Measurements from ENCODE around the gene SEMA4G.

Gene SEMA4G

GRCh38 chr10:100988166-100988565 is 18.9 kb downstream of the SEMA4G start:
- no peak for DNase-seq

DNA sequence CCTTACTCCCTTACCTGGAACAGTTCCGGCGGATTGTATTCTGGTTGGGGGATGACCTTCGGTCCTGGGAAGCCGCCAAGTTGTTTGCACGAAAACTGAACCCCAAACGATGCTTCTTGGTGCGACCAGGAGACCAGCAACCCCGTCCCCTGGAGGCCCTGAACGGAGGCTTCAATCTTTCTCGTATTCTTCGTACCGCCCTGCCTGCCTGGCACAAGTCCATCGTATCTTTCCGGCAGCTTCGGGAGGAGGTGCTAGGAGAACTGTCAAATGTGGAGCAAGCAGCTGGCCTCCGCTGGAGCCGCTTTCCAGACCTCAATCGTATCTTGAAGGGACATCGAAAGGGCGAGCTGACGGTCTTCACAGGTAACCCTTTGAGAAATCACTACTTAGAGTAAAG is 19.8 kb downstream of the SEMA4G start:
- DNase-seq, result no peak

DNA sequence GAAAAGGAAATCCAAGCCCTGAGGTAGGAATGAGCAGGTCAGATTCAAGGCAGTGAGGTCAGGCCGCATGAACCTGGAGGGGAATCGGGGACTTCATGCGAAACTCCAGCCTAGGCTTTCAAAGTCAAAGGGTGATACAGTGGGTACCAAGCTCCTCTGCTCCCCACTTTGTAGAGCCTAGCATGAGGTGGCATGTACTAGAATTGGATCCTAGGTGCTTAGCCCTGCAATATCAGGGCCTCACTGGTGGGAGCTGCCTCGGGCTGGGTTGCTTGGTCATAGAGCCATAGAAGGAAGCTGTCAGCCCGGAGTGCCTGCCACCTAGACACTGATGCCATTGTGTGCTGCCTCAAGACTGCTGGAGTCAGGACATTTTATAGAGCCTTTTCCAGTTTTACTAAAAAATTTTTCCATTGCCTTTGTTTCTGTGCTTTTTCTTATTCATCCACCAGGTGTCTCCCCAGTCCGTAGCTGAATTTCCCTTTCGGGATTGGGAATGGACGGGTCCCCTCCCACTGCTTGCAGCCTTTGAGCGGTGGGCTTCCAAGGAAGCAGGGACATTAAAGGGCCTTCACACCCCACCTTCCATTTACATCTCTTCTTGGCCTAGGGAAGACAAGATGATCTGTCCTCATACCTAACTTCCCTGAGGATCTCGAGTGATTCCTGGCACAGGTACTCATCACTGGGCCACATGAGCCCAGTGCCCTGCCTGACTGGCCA is 24.8 kb downstream of the SEMA4G start:
- DNase-seq, result peak; percentile 64

DNA sequence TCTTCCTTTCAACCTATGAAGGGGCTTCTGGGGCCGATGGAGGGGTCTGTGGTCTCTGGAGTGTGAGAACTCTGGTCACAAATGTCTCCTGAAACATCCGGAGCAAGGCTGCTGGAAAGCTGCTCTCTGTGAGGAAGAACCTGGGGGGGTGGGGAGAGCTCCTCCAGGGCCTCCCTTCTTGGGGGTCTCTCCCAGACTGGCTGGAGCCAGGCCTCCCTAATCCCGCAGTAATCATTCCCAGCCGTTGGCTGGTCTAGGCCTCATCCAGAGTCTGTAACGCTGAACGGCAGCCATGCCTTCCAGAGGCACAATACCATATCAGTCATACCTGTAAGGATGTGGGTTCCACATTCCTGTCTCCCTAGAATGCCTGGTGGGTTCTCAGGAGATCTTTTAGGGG is 25.9 kb downstream of the SEMA4G start:
- no peak for DNase-seq

GRCh38 chr10:100996678-100997359 is 27.5 kb downstream of the SEMA4G start:
- DNase-seq, result no peak

DNA sequence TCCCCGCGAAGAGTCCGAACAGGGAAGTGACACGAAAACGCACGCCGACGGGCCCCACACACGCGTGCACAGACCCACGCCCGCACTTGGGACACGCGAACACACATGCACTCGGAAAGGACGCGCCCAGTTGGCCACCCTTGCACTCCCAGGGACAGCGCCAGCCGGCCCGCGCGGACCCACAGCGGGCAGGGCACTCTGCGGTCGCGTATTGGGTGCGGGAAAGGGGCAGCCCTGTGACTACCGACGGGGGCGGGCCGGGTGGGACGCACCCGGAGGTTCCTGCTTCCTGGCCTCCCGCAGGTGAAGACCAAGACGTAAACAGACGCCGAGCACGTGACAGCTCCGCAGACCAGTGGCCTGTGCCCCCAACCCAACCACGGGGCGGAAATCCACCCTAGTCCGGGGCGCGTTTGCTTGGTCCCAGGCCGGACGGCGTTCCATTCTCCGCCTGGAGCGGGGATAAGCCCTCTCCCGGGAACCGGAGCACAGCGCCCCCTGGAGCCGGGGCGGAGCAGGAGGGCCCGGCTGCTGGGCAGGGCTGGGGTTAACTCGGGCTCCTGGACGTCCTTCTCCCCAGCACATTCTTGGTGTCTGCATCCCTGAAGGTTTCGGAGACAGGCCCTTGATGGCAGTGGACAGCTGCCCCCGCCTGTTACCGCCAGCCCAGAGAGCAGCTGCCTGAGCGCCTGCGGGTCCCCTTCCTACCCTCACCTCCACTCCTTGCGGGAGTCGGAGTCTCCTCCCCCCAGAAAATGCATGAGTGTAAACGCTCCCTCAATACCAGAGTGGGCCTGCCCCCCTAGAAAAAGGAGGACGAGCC is 28.3 kb downstream of the SEMA4G start:
- peak; percentile 81 for DNase-seq

DNA sequence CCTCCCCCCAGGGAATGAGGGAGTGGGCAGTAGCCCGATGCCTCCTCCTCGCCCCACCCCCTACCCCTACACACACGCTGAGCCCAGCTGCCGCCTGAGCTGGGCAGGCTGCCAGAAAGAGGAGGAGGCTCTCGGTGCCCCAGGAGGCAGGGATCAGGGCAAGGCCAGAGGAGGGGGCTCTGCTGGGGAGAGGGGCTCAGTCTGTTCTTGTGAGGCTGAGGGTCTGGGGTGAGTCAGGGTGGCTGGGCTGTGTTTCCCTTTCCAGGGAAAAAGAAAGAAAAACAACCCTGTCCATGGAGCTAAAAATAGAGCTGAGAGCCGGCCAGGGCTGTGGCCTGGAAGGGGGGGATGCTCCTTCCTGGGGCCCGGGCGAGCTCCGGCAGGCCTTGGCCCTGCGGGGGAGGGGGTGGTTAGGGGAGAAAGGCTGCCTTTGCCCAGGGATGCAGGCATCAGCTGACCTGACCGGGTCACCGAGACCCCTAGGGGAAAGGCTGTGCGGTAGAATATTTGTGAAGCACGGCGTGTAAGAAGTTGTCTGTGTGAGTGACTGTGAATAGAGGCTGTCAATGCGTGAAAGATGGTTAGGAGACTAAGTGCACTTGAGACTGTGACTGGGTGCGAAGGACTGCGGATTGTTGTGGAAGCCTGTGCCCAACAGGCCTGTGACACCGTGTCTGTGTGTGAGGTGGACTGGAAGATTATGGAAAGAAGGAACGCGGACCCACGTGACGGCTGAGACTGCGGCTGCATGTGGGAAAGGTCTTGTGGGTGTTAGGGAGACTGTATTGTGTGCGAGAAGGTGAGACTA is 29.1 kb downstream of the SEMA4G start:
- DNase-seq, result peak; percentile 93

- DNase-seq, result peak; percentile 81
Measured at GRCh38 chr10:100998991-100999741, 29.9 kb downstream of the SEMA4G start.

- DNase-seq, result no peak
Measured at GRCh38 chr10:100999742-101000126, 30.4 kb downstream of the SEMA4G start, which contains the start of gene LZTS2. Gene LZTS2, plus strand, starts transcription at chr10:100999808. Its CDS starts 2,731 bp downstream, at chr10:101002539.

GRCh38 chr10:101000127-101000914 is 31.0 kb downstream of the SEMA4G start:
- DNase-seq, result no peak

GRCh38 chr10:101000915-101001658 is 31.8 kb downstream of the SEMA4G start:
- DNase-seq, result peak; percentile 79

DNA sequence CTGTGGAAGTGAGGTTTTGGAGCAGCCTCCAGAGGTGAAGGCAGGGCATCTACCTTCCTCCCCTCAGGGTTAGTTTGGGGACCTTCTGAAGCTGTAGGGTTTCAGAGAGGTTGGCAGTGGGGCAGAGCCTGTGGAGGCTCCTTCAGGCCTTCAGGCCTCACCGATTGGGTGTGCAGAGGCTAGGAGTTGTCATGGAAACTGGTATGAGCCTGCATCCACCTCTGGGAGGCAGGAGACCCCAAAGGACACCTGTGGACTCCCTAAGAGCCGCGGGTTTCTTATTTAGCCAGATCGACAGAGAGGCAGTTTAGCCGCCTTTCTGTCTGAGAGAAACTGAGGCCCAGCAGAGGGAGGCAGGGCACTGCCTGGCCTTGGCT is 32.3 kb downstream of the SEMA4G start:
- no peak for DNase-seq

GRCh38 chr10:101002456-101002855 is 33.2 kb downstream of the SEMA4G start:
- DNase-seq, result no peak

DNA sequence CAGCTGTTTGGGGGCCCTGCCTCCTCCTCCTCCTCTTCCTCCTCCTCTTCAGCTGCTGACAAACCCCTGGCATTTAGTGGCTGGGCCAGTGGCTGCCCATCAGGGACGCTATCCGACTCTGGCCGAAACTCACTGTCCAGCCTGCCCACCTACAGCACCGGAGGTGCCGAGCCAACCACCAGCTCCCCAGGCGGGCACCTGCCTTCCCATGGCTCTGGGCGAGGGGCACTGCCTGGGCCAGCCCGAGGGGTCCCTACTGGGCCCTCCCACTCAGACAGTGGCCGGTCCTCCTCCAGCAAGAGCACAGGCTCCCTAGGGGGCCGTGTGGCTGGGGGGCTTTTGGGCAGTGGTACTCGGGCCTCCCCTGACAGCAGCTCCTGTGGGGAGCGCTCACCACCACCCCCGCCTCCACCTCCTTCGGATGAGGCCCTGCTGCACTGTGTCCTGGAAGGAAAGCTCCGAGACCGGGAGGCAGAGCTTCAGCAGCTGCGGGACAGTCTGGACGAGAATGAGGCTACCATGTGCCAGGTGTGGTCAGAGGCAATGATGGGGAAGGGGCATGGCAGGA is 34.4 kb downstream of the SEMA4G start:
- DNase-seq, result no peak

- DNase-seq, result no peak
Measured at GRCh38 chr10:101005361-101005760, 36.1 kb downstream of the SEMA4G start.

DNA sequence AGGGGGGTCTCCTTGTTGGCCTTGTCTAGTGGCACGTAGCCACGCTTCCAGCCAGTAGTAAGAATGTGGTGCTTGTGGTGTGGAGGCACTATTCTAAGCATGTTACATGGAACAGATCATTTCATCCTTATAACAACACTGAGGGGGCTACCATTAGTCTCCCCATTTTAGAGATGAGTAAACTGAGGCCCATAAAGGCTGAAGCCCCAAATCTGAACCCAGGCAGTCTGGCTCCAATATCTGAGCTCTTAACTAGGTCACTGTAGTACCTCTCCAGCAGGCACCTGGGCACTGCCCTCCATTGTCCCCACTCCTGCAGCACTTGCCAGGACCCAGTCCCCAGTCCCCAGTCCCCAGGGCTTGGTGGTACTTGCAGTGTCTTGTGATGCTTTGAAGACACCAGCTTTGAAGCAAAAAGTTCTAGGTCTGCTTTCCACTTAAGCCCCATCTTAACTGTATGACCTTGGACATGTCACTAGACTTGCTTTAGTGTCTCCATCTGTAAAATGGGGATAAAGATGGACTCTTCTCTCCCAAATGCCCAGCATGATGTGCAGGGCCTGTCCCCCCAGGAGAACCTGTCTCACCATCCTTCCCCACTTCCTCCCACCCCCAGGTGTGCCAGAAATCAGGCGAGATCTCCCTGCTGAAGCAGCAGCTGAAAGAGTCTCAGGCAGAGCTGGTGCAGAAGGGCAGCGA is 36.7 kb downstream of the SEMA4G start:
- no peak for DNase-seq

- no peak for DNase-seq
Measured at GRCh38 chr10:101006593-101007098, 37.3 kb downstream of the SEMA4G start.

- no peak for DNase-seq
Measured at GRCh38 chr10:101007099-101007711, 37.9 kb downstream of the SEMA4G start.

Data from fibroblast of skin of scalp (primary cell).